Osteocyte (in vitro differentiated cells): ENCODE data around the gene KRTAP5-1. TPM values are rescaled to one million over a fixed set of nuclear protein-coding genes. Genes with fewer than 3 reads are reported as not detected.

Experiments
- DNase-seq: peaks from one replicate; pipeline ENCODE4 v3.0.0; 2021; ENCODE audit warnings: mixed read lengths; ENCODE audit not compliant: unreplicated experiment; ENCODE audit errors: extremely low spot score
- H3K27ac Mint-ChIP-seq: one replicate; pipeline ENCODE4 v1.8.0; 2021; ENCODE audit warnings: mild to moderate bottlenecking, mixed read lengths; ENCODE audit not compliant: unreplicated experiment
- H3K27me3 Mint-ChIP-seq: one replicate; pipeline ENCODE4 v1.8.0; 2021; ENCODE audit warnings: mixed read lengths; ENCODE audit not compliant: unreplicated experiment
- H3K36me3 Mint-ChIP-seq: one replicate; pipeline ENCODE4 v1.8.0; 2021; ENCODE audit warnings: mixed read lengths; ENCODE audit not compliant: unreplicated experiment
- H3K4me1 Mint-ChIP-seq: one replicate; pipeline ENCODE4 v1.8.0; 2021; ENCODE audit warnings: mixed read lengths; ENCODE audit not compliant: unreplicated experiment
- H3K4me3 Mint-ChIP-seq: one replicate; pipeline ENCODE4 v1.8.0; 2021; ENCODE audit warnings: mild to moderate bottlenecking, moderate library complexity, mixed read lengths; ENCODE audit not compliant: unreplicated experiment
- H3K9me3 Mint-ChIP-seq: one replicate; pipeline ENCODE4 v1.8.0; 2021; ENCODE audit warnings: mixed read lengths; ENCODE audit not compliant: unreplicated experiment
- total RNA-seq: library from RNA; stranded (reverse); gene quantifications from 2 replicates; pipeline ENCODE4 v1.2.1, GENCODE V29; 2021
- TF ChIP-seq, protein P1 (sequence below): fragments of 200-600 bp; sonication (generic); IDR thresholded peaks from 2 replicates; pipeline ENCODE4 v1.5.0; 2021; ENCODE audit warnings: antibody characterized with exemption, mild to moderate bottlenecking, moderate library complexity

Gene KRTAP5-1
- total RNA-seq, 1 donor from 2014 or later: not detected

DNA sequence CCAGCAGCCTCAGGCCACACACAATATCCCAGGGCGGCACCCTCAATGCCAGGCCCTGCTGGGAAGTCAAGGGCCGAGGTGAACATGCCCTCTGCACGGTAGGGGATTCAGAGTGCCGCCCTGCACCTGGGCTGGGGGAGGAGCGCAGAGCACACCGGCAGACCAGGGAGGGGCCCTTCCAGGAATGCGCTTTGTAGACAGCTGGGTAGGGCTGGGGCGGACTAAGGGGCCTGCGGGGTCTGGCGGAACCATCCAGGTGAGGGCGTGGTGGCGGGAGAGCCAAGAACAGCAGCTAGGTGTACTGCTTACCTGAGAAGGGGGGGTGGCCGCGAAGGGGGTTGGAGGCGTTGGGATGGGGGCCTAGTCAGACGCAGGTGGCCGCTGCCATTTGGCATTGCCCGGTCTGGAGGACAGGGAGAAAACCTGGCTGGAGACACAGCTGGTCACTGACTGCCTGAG, 39.0 kb downstream of the KRTAP5-1 start:
- TF ChIP-seq, protein P1, sequence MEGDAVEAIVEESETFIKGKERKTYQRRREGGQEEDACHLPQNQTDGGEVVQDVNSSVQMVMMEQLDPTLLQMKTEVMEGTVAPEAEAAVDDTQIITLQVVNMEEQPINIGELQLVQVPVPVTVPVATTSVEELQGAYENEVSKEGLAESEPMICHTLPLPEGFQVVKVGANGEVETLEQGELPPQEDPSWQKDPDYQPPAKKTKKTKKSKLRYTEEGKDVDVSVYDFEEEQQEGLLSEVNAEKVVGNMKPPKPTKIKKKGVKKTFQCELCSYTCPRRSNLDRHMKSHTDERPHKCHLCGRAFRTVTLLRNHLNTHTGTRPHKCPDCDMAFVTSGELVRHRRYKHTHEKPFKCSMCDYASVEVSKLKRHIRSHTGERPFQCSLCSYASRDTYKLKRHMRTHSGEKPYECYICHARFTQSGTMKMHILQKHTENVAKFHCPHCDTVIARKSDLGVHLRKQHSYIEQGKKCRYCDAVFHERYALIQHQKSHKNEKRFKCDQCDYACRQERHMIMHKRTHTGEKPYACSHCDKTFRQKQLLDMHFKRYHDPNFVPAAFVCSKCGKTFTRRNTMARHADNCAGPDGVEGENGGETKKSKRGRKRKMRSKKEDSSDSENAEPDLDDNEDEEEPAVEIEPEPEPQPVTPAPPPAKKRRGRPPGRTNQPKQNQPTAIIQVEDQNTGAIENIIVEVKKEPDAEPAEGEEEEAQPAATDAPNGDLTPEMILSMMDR: no peak
- Mint-ChIP-seq H3K4me3 (no peak overlapping the region), H3K9me3 (no peaks in the 10 kb centered on the region), H3K4me1 (peaks cover 7% of the 10 kb centered on the region), H3K27ac (no peak overlapping the region), H3K27me3 (peaks cover 18% of the 10 kb centered on the region), H3K36me3 (no peaks in the 10 kb centered on the region)
- no peak for DNase-seq

DNA sequence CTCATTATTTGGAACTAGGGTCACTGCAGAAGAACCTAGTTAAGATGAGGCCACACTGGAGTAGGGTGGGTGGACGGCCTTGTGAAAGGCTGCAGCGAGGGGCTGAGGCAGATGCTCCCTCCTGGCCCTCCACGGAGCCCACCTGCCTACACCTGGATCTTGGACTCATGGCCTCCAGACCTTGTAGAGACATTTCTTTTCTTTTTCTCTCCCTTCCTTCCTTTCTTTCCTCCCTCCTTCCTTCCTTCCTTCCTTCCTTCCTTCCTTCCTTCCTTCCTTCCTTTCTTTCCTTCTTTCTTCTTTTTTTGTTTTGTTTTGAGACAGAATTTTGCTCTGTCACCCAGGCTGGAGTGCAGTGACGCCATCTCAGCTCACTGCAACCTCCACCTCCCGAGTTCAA, 39.7 kb downstream of the KRTAP5-1 start:
- Mint-ChIP-seq H3K4me3 (no peak overlapping the region), H3K4me1 (peaks cover 7% of the 10 kb centered on the region), H3K36me3 (no peaks in the 10 kb centered on the region), H3K27ac (no peak overlapping the region), H3K27me3 (peaks cover 18% of the 10 kb centered on the region), H3K9me3 (no peaks in the 10 kb centered on the region)
- DNase-seq: no peak
- TF ChIP-seq, protein P1: no peak

DNA sequence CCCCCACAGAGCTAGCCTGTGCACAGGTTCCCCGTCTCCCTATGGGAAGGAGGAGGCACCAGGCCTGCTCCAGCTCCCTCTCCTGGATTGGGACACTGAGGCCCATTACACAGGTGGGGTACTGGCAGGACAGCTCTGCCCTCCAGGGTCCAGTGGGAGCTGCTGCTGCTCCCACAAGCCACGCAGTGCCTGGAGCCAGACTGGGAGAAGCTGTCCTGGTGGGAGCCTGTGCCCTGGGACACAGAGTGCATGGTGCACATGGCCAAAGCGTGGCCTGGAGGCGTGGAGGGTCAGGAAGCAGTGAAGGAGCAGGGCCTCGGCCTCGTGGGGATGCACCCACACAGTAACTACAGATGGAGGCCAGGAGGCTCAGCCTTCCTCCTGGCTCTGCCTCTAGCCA, 40.5 kb downstream of the KRTAP5-1 start:
- Mint-ChIP-seq H3K4me3 (no peak overlapping the region), H3K36me3 (no peaks in the 10 kb centered on the region), H3K27ac (no peak overlapping the region), H3K9me3 (no peaks in the 10 kb centered on the region), H3K27me3 (peaks cover 24% of the 10 kb centered on the region), H3K4me1 (peaks cover 7% of the 10 kb centered on the region)
- no peak for DNase-seq
- TF ChIP-seq, protein P1: no peak

DNA sequence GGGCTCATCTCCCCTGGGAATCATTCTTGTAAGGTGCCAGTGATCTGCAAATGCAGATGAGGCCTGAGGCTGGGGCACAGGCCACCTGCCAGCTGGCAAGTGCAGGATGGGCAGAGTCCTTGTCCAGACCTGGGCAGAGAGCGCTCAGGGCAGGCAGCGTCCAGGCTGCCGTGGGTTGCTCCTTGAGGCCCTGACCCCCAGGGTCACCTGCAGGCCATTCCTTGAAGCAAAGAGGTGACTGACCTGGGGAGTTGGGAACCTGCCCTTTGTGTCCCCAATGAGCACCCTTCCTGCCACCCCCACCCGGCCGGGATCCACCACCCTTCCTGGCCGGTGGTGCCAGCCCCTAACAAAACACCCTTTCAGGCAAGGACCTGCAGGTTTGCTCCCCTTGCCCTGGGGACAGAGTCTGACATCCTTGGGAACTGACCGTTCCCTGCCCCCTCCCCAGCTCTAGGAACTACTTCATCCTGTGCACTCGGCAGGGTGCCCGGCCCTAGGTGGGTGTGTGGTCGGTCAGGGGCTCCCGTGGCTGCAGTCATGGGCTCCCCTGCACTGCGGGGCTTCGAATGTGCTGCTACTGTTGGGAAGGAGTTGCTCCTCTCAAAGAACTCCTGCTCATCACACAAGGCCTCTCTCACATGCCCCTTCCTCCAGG, 41.3 kb downstream of the KRTAP5-1 start:
- DNase-seq: no peak
- Mint-ChIP-seq H3K27me3 (peaks cover 27% of the 10 kb centered on the region), H3K4me1 (peaks cover 7% of the 10 kb centered on the region), H3K9me3 (no peaks in the 10 kb centered on the region), H3K4me3 (no peak overlapping the region), H3K27ac (no peak overlapping the region), H3K36me3 (no peaks in the 10 kb centered on the region)
- TF ChIP-seq, protein P1: no peak

DNA sequence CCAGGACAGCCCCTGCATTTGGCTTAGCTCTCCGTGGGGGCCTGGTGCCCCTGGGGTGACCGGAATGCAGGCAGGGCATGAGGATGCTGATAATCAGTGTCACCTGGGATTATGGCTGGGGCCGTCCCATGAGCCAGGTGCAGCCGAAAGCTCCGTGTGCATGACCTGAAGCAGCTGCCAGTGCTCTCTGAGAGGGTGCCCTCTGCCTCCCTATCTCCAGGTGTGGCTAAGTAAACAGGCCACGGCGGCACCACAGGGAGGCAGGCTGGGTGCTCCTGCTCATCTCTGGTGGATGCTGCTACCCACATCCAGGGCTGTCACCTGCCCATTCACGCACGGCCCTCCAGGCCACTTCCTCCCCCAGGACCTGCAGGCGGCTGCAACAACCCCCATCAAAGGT, 42.8 kb downstream of the KRTAP5-1 start:
- no peaks in the 10 kb centered on the region for H3K9me3 Mint-ChIP-seq
- H3K36me3 Mint-ChIP-seq: no peaks in the 10 kb centered on the region
- peaks cover 36% of the 10 kb centered on the region for H3K27me3 Mint-ChIP-seq
- no peak overlapping the region for H3K27ac Mint-ChIP-seq
- TF ChIP-seq, protein P1: no peak
- DNase-seq: no peak
- no peaks in the 10 kb centered on the region for H3K4me1 Mint-ChIP-seq
- H3K4me3 Mint-ChIP-seq: no peak overlapping the region
